GM12878 (cell line): ENCODE data around the gene ARL6IP5. TPM values are rescaled to one million over a fixed set of nuclear protein-coding genes. Genes with fewer than 3 reads are reported as not detected.

Source experiments
- BACH1 ChIP-seq: fragments of 450-650 bp; IDR thresholded peaks from 2 replicates; pipeline ENCODE4 v1.6.1; 2017; ENCODE audit warnings: mild to moderate bottlenecking, borderline replicate concordance
- BHLHE40 ChIP-seq, 2 experiments: fragments of 450-650 bp in 1 of 2; IDR thresholded peaks; 2 replicates each; pipeline ENCODE4 v1.6.1; 2011 to 2017; ENCODE audit warnings: low read depth in 2 of 2, borderline replicate concordance in 1 of 2, improper control_type of control experiment in 1 of 2, low read length in 1 of 2, mild to moderate bottlenecking in 1 of 2
- CBX3 ChIP-seq: fragments of 200-600 bp; sonication (generic); IDR thresholded peaks from 2 replicates; pipeline ENCODE4 v1.6.1; 2016; ENCODE audit warnings: low read depth, borderline replicate concordance
- CHD2 ChIP-seq: IDR thresholded peaks from 2 replicates; pipeline ENCODE4 v1.6.1; 2011; ENCODE audit warnings: low read depth, low read length, improper control_type of control experiment, borderline replicate concordance
- CREB1 ChIP-seq: IDR thresholded peaks from 2 replicates; pipeline ENCODE4 v1.6.1; 2012; ENCODE audit warnings: low read depth, mild to moderate bottlenecking, inconsistent platforms
- EED ChIP-seq: sonication (generic); IDR thresholded peaks from 2 replicates; pipeline ENCODE4 v1.6.1; 2016; ENCODE audit warnings: antibody characterized with exemption, low read depth
- ETV6 ChIP-seq, 2 experiments: fragments of 450-650 bp in 1 of 2; IDR thresholded peaks in 1 of 2; conservative IDR thresholded peaks in 1 of 2; 2 replicates each; pipeline ENCODE4 v1.6.1; 2014; ENCODE audit warnings: antibody characterized with exemption in 1 of 2, borderline replicate concordance in 1 of 2, low read depth in 1 of 2, mild to moderate bottlenecking in 1 of 2, moderate library complexity in 1 of 2
- GATAD2B ChIP-seq: fragments of 450-650 bp; conservative IDR thresholded peaks from 2 replicates; pipeline ENCODE4 v1.6.1; 2017; ENCODE audit warnings: low read depth, mild to moderate bottlenecking, moderate library complexity
- RB1 ChIP-seq: fragments of 450-650 bp; formaldehyde crosslinking; IDR thresholded peaks from 2 replicates; pipeline ENCODE4 v1.6.1; 2017; ENCODE audit warnings: mild to moderate bottlenecking, borderline replicate concordance
- SMARCA5 ChIP-seq: fragments of 450-650 bp; IDR thresholded peaks from 2 replicates; pipeline ENCODE4 v1.6.1; 2017; ENCODE audit warnings: mild to moderate bottlenecking
- SP1 ChIP-seq: IDR thresholded peaks from one replicate; pipeline ENCODE4 v1.6.1; 2011; ENCODE audit warnings: low read depth, low read length
- SREBF2 ChIP-seq: IDR thresholded peaks from 2 replicates; pipeline ENCODE4 v1.6.1; 2012; ENCODE audit warnings: mild to moderate bottlenecking, low read length
- SUZ12 ChIP-seq: fragments of 200-600 bp; sonication (generic); IDR thresholded peaks from one replicate; pipeline ENCODE4 v1.6.1; 2018; ENCODE audit warnings: antibody characterized with exemption, mild to moderate bottlenecking; ENCODE audit not compliant: unreplicated experiment
- TCF3 ChIP-seq: IDR thresholded peaks from 2 replicates; pipeline ENCODE4 v1.6.1; 2012; ENCODE audit warnings: low read depth, mild to moderate bottlenecking, low read length, borderline replicate concordance; ENCODE audit not compliant: insufficient read depth
- polyA plus RNA-seq, 11 experiments: library from polyadenylated mRNA; depleted of rRNA in 4 of 11; unstranded in 6 of 11; stranded (reverse) in 5 of 11; fragments of >200 nt; fragmentation: Nextera tagmentation in 4 of 11; fragmentation: Illumina TruSeq in 1 of 11; extraction: Ambion mirVana in 4 of 11; extraction: Trizol in 1 of 11; gene quantifications; 1 replicate in 1 of 11; 2 replicates in 10 of 11; pipeline versions ENCODE4 v1.2.1 to v1.2.3, GENCODE V29; 2011 to 2016; ENCODE audit warnings: inconsistent platforms in 2 of 11, missing spikeins in 2 of 11, low read depth in 1 of 11
- total RNA-seq, 4 experiments: library from RNA; depleted of rRNA in 3 of 4; stranded (reverse); fragments of >200 nt in 3 of 4; fragmentation: Illumina TruSeq in 1 of 4; extraction: Trizol in 1 of 4; gene quantifications; 2 replicates each; pipeline versions ENCODE4 v1.2.1 to v1.2.3, GENCODE V29; 2013 to 2021
- TF ChIP-seq, protein P1 (sequence below): fragments of 450-650 bp; IDR thresholded peaks from 2 replicates; pipeline ENCODE4 v1.6.1; 2018; ENCODE audit warnings: borderline replicate concordance, mild to moderate bottlenecking; ENCODE audit not compliant: partially characterized antibody
- TF ChIP-seq, protein P2 (sequence below): fragments of 450-650 bp; formaldehyde crosslinking; IDR thresholded peaks from 2 replicates; pipeline ENCODE4 v1.4.0; 2022; ENCODE audit warnings: mild to moderate bottlenecking, moderate library complexity
- TF ChIP-seq, protein P3 (sequence below): fragments of 450-650 bp; IDR thresholded peaks from 2 replicates; pipeline ENCODE4 v1.6.1; 2017; ENCODE audit warnings: antibody characterized with exemption, mild to moderate bottlenecking, moderate library complexity
- TF ChIP-seq, protein P4 (sequence below): IDR thresholded peaks from 2 replicates; pipeline ENCODE4 v1.6.1; 2012; ENCODE audit warnings: low read depth, low read length, improper control_type of control experiment

The ARL6IP5 gene
- total and polyA plus RNA-seq, 10 of the 15 experiments (the other 5 are each of a cell fraction or from before 2014, with no cell fraction given): 78.2 to 310 (median 148) TPM

DNA sequence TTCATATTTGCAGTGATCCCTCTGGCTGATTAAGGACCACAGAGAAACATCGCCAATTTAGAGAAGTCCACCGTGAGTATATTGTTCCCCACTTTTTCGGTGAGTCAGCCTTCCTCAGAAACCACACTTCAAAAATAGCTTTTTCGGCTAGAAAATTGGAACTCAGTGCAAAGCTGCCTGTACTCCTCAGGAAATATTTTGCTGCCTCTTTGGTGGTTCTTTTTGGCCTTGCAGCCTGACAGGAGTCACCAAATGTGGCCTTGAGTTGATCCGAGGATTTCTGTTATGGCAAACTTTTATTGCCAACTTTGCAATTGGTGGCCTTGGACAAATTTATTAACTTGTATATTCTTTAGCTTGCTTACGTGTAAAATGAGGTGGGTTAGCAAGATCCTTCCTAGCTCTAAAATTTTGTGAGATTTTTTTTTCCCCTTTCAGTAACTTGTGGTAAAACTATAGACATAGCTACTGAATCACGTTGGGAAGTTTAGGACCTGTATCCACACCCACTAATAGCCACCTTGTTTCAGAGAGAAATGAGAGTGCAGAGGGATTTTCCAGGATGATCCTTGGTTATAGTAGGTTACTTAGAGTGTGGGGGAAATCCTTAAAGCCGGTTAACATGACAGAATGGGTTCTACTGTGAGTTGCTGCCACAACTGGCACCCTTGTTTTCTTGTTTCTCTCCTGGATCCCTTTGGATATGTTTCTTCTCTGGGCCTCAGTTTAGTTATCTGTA lies 9.9 kb downstream of the ARL6IP5 start (continued):
- TF ChIP-seq, protein P1, sequence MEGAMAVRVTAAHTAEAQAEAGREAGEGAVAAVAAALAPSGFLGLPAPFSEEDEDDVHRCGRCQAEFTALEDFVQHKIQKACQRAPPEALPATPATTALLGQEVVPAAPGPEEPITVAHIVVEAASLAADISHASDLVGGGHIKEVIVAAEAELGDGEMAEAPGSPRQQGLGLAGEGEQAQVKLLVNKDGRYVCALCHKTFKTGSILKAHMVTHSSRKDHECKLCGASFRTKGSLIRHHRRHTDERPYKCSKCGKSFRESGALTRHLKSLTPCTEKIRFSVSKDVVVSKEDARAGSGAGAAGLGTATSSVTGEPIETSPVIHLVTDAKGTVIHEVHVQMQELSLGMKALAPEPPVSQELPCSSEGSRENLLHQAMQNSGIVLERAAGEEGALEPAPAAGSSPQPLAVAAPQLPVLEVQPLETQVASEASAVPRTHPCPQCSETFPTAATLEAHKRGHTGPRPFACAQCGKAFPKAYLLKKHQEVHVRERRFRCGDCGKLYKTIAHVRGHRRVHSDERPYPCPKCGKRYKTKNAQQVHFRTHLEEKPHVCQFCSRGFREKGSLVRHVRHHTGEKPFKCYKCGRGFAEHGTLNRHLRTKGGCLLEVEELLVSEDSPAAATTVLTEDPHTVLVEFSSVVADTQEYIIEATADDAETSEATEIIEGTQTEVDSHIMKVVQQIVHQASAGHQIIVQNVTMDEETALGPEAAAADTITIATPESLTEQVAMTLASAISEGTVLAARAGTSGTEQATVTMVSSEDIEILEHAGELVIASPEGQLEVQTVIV: no peak
- TF ChIP-seq SMARCA5: no peak
- TF ChIP-seq RB1: no peak
- TF ChIP-seq GATAD2B: 0 out of 2 replicates have a peak, but pooled peaks have one; percentile 26
- no peak for TF ChIP-seq SREBF2
- TF ChIP-seq CBX3: no peak
- no peak for TF ChIP-seq CHD2
- TF ChIP-seq CREB1: 0 out of 2 replicates have a peak, but pooled peaks have one; percentile 23
- TF ChIP-seq, protein P2, sequence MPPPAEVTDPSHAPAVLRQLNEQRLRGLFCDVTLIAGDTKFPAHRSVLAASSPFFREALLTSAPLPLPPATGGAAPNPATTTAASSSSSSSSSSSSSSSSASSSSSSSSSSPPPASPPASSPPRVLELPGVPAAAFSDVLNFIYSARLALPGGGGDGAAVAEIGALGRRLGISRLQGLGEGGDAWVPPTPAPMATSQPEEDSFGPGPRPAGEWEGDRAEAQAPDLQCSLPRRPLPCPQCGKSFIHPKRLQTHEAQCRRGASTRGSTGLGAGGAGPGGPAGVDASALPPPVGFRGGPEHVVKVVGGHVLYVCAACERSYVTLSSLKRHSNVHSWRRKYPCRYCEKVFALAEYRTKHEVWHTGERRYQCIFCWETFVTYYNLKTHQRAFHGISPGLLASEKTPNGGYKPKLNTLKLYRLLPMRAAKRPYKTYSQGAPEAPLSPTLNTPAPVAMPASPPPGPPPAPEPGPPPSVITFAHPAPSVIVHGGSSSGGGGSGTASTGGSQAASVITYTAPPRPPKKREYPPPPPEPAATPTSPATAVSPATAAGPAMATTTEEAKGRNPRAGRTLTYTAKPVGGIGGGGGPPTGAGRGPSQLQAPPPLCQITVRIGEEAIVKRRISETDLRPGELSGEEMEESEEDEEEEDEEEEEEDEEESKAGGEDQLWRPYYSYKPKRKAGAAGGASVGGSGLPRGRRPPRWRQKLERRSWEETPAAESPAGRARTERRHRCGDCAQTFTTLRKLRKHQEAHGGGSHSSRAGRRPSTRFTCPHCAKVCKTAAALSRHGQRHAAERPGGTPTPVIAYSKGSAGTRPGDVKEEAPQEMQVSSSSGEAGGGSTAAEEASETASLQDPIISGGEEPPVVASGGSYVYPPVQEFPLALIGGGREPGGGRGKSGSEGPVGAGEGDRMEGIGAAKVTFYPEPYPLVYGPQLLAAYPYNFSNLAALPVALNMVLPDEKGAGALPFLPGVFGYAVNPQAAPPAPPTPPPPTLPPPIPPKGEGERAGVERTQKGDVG: no peak
- TF ChIP-seq TCF3: no peak
- TF ChIP-seq SP1: no peak
- TF ChIP-seq BACH1: no peak
- no peak for TF ChIP-seq ETV6 (conservative IDR thresholded peaks at IDR 0.05 in 1 of 2, IDR thresholded peaks at IDR 0.05 in 1 of 2; ENCODE audit: borderline replicate concordance in 1 of 2, low read depth in 1 of 2)
- peak; percentile 73 for TF ChIP-seq EED
- TF ChIP-seq, protein P3, sequence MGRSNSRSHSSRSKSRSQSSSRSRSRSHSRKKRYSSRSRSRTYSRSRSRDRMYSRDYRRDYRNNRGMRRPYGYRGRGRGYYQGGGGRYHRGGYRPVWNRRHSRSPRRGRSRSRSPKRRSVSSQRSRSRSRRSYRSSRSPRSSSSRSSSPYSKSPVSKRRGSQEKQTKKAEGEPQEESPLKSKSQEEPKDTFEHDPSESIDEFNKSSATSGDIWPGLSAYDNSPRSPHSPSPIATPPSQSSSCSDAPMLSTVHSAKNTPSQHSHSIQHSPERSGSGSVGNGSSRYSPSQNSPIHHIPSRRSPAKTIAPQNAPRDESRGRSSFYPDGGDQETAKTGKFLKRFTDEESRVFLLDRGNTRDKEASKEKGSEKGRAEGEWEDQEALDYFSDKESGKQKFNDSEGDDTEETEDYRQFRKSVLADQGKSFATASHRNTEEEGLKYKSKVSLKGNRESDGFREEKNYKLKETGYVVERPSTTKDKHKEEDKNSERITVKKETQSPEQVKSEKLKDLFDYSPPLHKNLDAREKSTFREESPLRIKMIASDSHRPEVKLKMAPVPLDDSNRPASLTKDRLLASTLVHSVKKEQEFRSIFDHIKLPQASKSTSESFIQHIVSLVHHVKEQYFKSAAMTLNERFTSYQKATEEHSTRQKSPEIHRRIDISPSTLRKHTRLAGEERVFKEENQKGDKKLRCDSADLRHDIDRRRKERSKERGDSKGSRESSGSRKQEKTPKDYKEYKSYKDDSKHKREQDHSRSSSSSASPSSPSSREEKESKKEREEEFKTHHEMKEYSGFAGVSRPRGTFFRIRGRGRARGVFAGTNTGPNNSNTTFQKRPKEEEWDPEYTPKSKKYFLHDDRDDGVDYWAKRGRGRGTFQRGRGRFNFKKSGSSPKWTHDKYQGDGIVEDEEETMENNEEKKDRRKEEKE: no peak
- TF ChIP-seq SUZ12: no peak
- TF ChIP-seq, protein P4, sequence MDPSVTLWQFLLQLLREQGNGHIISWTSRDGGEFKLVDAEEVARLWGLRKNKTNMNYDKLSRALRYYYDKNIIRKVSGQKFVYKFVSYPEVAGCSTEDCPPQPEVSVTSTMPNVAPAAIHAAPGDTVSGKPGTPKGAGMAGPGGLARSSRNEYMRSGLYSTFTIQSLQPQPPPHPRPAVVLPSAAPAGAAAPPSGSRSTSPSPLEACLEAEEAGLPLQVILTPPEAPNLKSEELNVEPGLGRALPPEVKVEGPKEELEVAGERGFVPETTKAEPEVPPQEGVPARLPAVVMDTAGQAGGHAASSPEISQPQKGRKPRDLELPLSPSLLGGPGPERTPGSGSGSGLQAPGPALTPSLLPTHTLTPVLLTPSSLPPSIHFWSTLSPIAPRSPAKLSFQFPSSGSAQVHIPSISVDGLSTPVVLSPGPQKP: no peak
- no peak for TF ChIP-seq BHLHE40 (IDR thresholded peaks at IDR 0.05; ENCODE audit: borderline replicate concordance in 1 of 2, low read depth in 2 of 2, low read length in 1 of 2)
